Measurements from ENCODE around the gene PCAT7. TPM values are rescaled to one million over a fixed set of nuclear protein-coding genes. Genes with fewer than 3 reads are reported as not detected.
A peak's percentile ranks its signal among the peaks of the same experiment; 100 is the strongest.

Gene PCAT7
- total RNA-seq, 2 donors from 2014 or later, result 0.78 TPM; not detected in 1

GRCh38 chr9:94593459-94594345 is 38.8 kb downstream of the PCAT7 start, which contains the start of gene FBP2:
Gene FBP2 (minus strand): TSS chr9:94593824. CDS start chr9:94593726, 98 bp downstream.
- intact Hi-C loops (cut with DNase I), result no loop called here
- WGBS, 2 donors, result 27 to 32% methylated on average over 20 to 21 of the region's 21 CpGs
- peak; percentile 58 to 81 (median 73) for DNase-seq
- Histone ChIP-seq H3K9me3 (no peaks in the 10 kb centered on the region), H3K27me3 (no peaks in the 10 kb centered on the region), H3K4me3 (no peak within 1 kb of the TSS), H3K4me1 (peaks cover 20% of the 10 kb centered on the region), H3K27ac (peak within 1 kb of the TSS in 3 of 4 donors; percentile 61 to 67 (median 63)), H3K36me3 (replicated peaks in 1 of 2; ENCODE audit: insufficient read depth in 1 of 2, low read depth in 2 of 2) (no peaks in the 10 kb centered on the region)
- TF ChIP-seq CTCF (IDR thresholded peaks at IDR 0.05) (no peak), POLR2A (IDR thresholded peaks at IDR 0.05) (peak in 1 of 3 donors; percentile 30)
- peak; percentile 89 for ATAC-seq

- TF ChIP-seq CTCF (IDR thresholded peaks at IDR 0.05) (no peak), POLR2A (IDR thresholded peaks at IDR 0.05) (no peak)
- Histone ChIP-seq H3K27me3 (no peaks in the 10 kb centered on the region), H3K27ac (no peak overlapping the region), H3K4me1 (peaks cover 12% of the 10 kb centered on the region), H3K9me3 (no peaks in the 10 kb centered on the region), H3K4me3 (no peak overlapping the region), H3K36me3 (replicated peaks in 1 of 2; ENCODE audit: insufficient read depth in 1 of 2, low read depth in 2 of 2) (no peaks in the 10 kb centered on the region)
- 79 to 80% methylated on average over 5 to 7 of the region's 7 CpGs for WGBS, 2 donors
- ATAC-seq (no peak), DNase-seq (no peak)
- intact Hi-C loops (cut with DNase I), result no loop called here
These were observed 44.2 kb downstream of the PCAT7 start for GRCh38 chr9:94599102-94599501.

GRCh38 chr9:94600258-94600657 is 45.4 kb downstream of the PCAT7 start:
- no peak for DNase-seq
- peaks cover 7% of the 10 kb centered on the region for H3K4me1 ChIP-seq
- TF ChIP-seq POLR2A (IDR thresholded peaks at IDR 0.05) (no peak), CTCF (IDR thresholded peaks at IDR 0.05) (no peak)
- ATAC-seq, result no peak
- 85 to 100% methylated on average over 2 to 8 of the region's 8 CpGs for WGBS, 2 donors
- H3K27me3 ChIP-seq, result no peaks in the 10 kb centered on the region
- no peaks in the 10 kb centered on the region for H3K9me3 ChIP-seq
- no peak overlapping the region for H3K4me3 ChIP-seq
- no peak overlapping the region for H3K27ac ChIP-seq
- intact Hi-C loops (cut with DNase I), result loop anchor here (10.0 kb wide), 1 partner anchor 45 kb away; the partner anchor contains the start of gene PCAT7
- H3K36me3 ChIP-seq (replicated peaks in 1 of 2; ENCODE audit: insufficient read depth in 1 of 2, low read depth in 2 of 2), result no peaks in the 10 kb centered on the region

- peaks cover 7% of the 10 kb centered on the region for H3K4me1 ChIP-seq
- no peaks in the 10 kb centered on the region for H3K9me3 ChIP-seq
- H3K27ac ChIP-seq, result no peak overlapping the region
- DNase-seq, result no peak
- no peak for ATAC-seq
- 59 to 65% methylated on average over 10 of the region's 10 CpGs for WGBS, 2 donors
- H3K27me3 ChIP-seq, result no peaks in the 10 kb centered on the region
- intact Hi-C loops (cut with DNase I), result loop anchor here (10.0 kb wide), 1 partner anchor 46 kb away; the partner anchor contains the start of gene PCAT7
- no peak overlapping the region for H3K4me3 ChIP-seq
- H3K36me3 ChIP-seq (replicated peaks in 1 of 2; ENCODE audit: insufficient read depth in 1 of 2, low read depth in 2 of 2), result no peaks in the 10 kb centered on the region
- TF ChIP-seq CTCF (IDR thresholded peaks at IDR 0.05) (no peak), POLR2A (IDR thresholded peaks at IDR 0.05) (no peak)
These were observed 45.8 kb downstream of the PCAT7 start for GRCh38 chr9:94600715-94601114.

All from body of pancreas (tissue), 4 donors.